DOHH2 (cell line): ENCODE measurements around the gene TPCN1.

Experiments
- EZH2phosphoT487 ChIP-seq: fragments of 200-600 bp; sonication (generic); IDR thresholded peaks from 2 replicates; pipeline ENCODE4 v1.6.1; 2017; ENCODE audit warnings: borderline replicate concordance, mild to moderate bottlenecking, antibody characterized with exemption, low read length, moderate library complexity, mixed read lengths
- TF ChIP-seq, protein P1 (sequence below): fragments of 200-600 bp; sonication (generic); IDR thresholded peaks from one replicate; pipeline ENCODE4 v1.5.1; 2014; ENCODE audit warnings: antibody characterized with exemption, mild to moderate bottlenecking, low read depth, low read length; ENCODE audit not compliant: poor library complexity, severe bottlenecking

DNA sequence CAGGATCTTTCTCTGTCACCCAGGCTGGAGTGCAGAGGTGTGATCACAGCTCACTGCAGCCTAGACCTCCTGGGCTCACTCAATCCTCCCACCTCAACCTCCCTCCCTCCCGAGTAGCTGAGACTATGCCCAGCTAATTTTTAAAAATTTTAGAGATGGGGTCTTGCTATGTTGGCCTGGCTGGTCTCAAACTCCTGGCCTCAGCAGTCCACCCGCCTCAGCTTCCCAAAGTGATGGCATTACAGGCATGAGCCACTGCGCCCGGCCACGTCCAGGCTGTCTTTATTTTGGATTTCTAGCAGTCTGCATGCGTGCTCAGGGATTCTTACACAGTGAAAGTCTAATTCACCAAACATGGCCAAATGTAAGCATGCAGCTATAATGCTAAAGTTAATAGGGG lies 95.9 kb downstream of the TPCN1 start:
- TF ChIP-seq, protein P1, sequence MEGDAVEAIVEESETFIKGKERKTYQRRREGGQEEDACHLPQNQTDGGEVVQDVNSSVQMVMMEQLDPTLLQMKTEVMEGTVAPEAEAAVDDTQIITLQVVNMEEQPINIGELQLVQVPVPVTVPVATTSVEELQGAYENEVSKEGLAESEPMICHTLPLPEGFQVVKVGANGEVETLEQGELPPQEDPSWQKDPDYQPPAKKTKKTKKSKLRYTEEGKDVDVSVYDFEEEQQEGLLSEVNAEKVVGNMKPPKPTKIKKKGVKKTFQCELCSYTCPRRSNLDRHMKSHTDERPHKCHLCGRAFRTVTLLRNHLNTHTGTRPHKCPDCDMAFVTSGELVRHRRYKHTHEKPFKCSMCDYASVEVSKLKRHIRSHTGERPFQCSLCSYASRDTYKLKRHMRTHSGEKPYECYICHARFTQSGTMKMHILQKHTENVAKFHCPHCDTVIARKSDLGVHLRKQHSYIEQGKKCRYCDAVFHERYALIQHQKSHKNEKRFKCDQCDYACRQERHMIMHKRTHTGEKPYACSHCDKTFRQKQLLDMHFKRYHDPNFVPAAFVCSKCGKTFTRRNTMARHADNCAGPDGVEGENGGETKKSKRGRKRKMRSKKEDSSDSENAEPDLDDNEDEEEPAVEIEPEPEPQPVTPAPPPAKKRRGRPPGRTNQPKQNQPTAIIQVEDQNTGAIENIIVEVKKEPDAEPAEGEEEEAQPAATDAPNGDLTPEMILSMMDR, result no peak
- no peak for TF ChIP-seq EZH2phosphoT487
